GM23338 (cell line): ENCODE measurements around the gene CYSTM1. TPM values are rescaled to one million over a fixed set of nuclear protein-coding genes. Genes with fewer than 3 reads are reported as not detected.

Source experiments
- ATAC-seq: fragments of 200-7000 bp; cut with Tn5 transposase; 3 replicates; pipeline ENCODE4 v1.9.1; 2020
- DNase-seq: peaks from one replicate; pipeline ENCODE4 v3.0.0-alpha.2; 2015; ENCODE audit warnings: low spot score
- H2AFZ ChIP-seq: fragments of 200-600 bp; sonication (generic); 2 replicates; pipeline ENCODE4 v1.8.0; 2016; ENCODE audit warnings: antibody characterized with exemption, mild to moderate bottlenecking, moderate library complexity
- H3F3A ChIP-seq: fragments of 200-600 bp; sonication (generic); replicated peaks from 2 replicates; pipeline ENCODE4 v1.8.0; 2017; ENCODE audit warnings: antibody characterized with exemption, mixed run types, low read depth
- H3K27ac ChIP-seq: fragments of 200-600 bp; sonication (generic); 2 replicates; pipeline ENCODE4 v1.6.1; 2016; ENCODE audit warnings: low read depth
- H3K27me3 ChIP-seq: fragments of 200-600 bp; sonication (generic); 2 replicates; pipeline ENCODE4 v1.8.0; 2016; ENCODE audit warnings: mild to moderate bottlenecking, mixed run types, moderate library complexity; ENCODE audit not compliant: insufficient read depth
- H3K36me3 ChIP-seq: fragments of 200-600 bp; sonication (generic); 2 replicates; pipeline ENCODE4 v1.8.0; 2016; ENCODE audit warnings: mild to moderate bottlenecking; ENCODE audit not compliant: insufficient read depth
- H3K4me1 ChIP-seq: fragments of 200-600 bp; sonication (generic); 2 replicates; pipeline ENCODE4 v1.8.0; 2016; ENCODE audit warnings: mild to moderate bottlenecking, moderate library complexity; ENCODE audit not compliant: insufficient read depth
- H3K4me2 ChIP-seq: fragments of 200-600 bp; sonication (generic); 2 replicates; pipeline ENCODE4 v1.7.1; 2017; ENCODE audit warnings: mixed run types
- H3K4me3 ChIP-seq: fragments of 200-600 bp; sonication (generic); 2 replicates; pipeline ENCODE4 v1.6.1; 2016; ENCODE audit warnings: mixed run types
- H3K79me2 ChIP-seq: fragments of 200-600 bp; sonication (generic); replicated peaks from 2 replicates; pipeline ENCODE4 v1.8.0; 2017; ENCODE audit warnings: mild to moderate bottlenecking; ENCODE audit not compliant: insufficient read depth
- H3K9me2 ChIP-seq: fragments of 200-600 bp; sonication (generic); 2 replicates; pipeline ENCODE4 v1.8.0; 2017; ENCODE audit not compliant: insufficient read depth
- H4K20me1 ChIP-seq: fragments of 200-600 bp; sonication (generic); replicated peaks from 2 replicates; pipeline ENCODE4 v1.8.0; 2017; ENCODE audit warnings: mild to moderate bottlenecking; ENCODE audit not compliant: insufficient read depth
- H3K27ac Mint-ChIP-seq: 2 replicates; pipeline ENCODE4 v1.8.0; 2020; ENCODE audit warnings: inconsistent platforms, mild to moderate bottlenecking, moderate library complexity, mixed read lengths
- H3K27me3 Mint-ChIP-seq: 3 replicates; pipeline ENCODE4 v1.8.0; 2022; ENCODE audit warnings: low read depth, mild to moderate bottlenecking, moderate library complexity, mixed read lengths, inconsistent platforms; ENCODE audit not compliant: insufficient read depth, poor library complexity
- H3K36me3 Mint-ChIP-seq: 3 replicates; pipeline ENCODE4 v1.8.0; 2021; ENCODE audit warnings: low read depth, mild to moderate bottlenecking, inconsistent platforms, moderate library complexity, mixed read lengths
- H3K4me1 Mint-ChIP-seq: 3 replicates; pipeline ENCODE4 v1.8.0; 2020; ENCODE audit warnings: mild to moderate bottlenecking, inconsistent platforms, mixed read lengths
- H3K4me3 Mint-ChIP-seq: 3 replicates; pipeline ENCODE4 v1.8.0; 2021; ENCODE audit warnings: moderate library complexity, mild to moderate bottlenecking, inconsistent platforms, mixed read lengths
- H3K9me3 Mint-ChIP-seq: 3 replicates; pipeline ENCODE4 v1.8.0; 2020; ENCODE audit warnings: moderate library complexity, mild to moderate bottlenecking, inconsistent platforms, mixed read lengths
- CTCF ChIP-seq, 2 experiments: fragments of 200-600 bp in 1 of 2; sonication (generic) in 1 of 2; conservative IDR thresholded peaks; 2 replicates each; pipeline versions ENCODE4 v1.5.1 to v1.6.1; 2016 to 2017; ENCODE audit warnings: antibody characterized with exemption in 2 of 2, low read depth in 2 of 2, mild to moderate bottlenecking in 2 of 2, moderate library complexity in 1 of 2
- EZH2 ChIP-seq: fragments of 200-600 bp; sonication (generic); IDR thresholded peaks from one replicate; pipeline ENCODE4 v1.8.0; 2017; ENCODE audit warnings: antibody characterized with exemption, mild to moderate bottlenecking, low read depth; ENCODE audit not compliant: unreplicated experiment
- EZH2phosphoT487 ChIP-seq: fragments of 200-600 bp; sonication (generic); IDR thresholded peaks from one replicate; pipeline ENCODE4 v1.8.1; 2018; ENCODE audit warnings: antibody characterized with exemption; ENCODE audit not compliant: unreplicated experiment
- JUNB ChIP-seq: IDR thresholded peaks from one replicate; pipeline ENCODE4 v1.6.1; 2016; ENCODE audit warnings: antibody characterized with exemption; ENCODE audit not compliant: unreplicated experiment
- NANOG ChIP-seq: IDR thresholded peaks from 2 replicates; pipeline ENCODE4 v1.6.1; 2016; ENCODE audit warnings: antibody characterized with exemption, borderline replicate concordance
- POLR2AphosphoS5 ChIP-seq: IDR thresholded peaks from 2 replicates; pipeline ENCODE4 v1.6.1; 2016; ENCODE audit warnings: antibody characterized with exemption, low read depth
- REST ChIP-seq: IDR thresholded peaks from one replicate; pipeline ENCODE4 v1.6.1; 2018; ENCODE audit warnings: antibody characterized with exemption; ENCODE audit not compliant: unreplicated experiment
- STAT1 ChIP-seq: IDR thresholded peaks from one replicate; pipeline ENCODE4 v1.6.1; 2016; ENCODE audit warnings: antibody characterized with exemption; ENCODE audit not compliant: unreplicated experiment
- ZNF114 ChIP-seq: fragments of 250-450 bp; sonication (Bioruptor Pico); IDR thresholded peaks from 2 replicates; pipeline ENCODE4 v1.5.0; 2020; ENCODE audit warnings: mild to moderate bottlenecking, moderate library complexity
- polyA plus RNA-seq: library from polyadenylated mRNA; unstranded; fragments of >200 nt; fragmentation: Nextera tagmentation; extraction: Ambion mirVana; gene quantifications from 2 replicates; pipeline ENCODE4 v1.2.1, GENCODE V29; 2016
- total RNA-seq: library from RNA; depleted of rRNA; stranded (reverse); fragments of >200 nt; shearing (Covaris generic); gene quantifications from 2 replicates; pipeline ENCODE4 v1.2.3, GENCODE V29; 2014
- TF ChIP-seq, protein P1 (sequence below): fragments of 250-450 bp; sonication (Bioruptor Pico); IDR thresholded peaks from 2 replicates; pipeline ENCODE4 v1.5.0; 2020; ENCODE audit warnings: mild to moderate bottlenecking, moderate library complexity

The CYSTM1 gene
- total and polyA plus RNA-seq, 2 experiments from 2014 or later, result 14.4 to 46.0 TPM

GRCh38 chr5:140249536-140249935 lies 74.5 kb downstream of the CYSTM1 start (continued):
- TF ChIP-seq, protein P1, sequence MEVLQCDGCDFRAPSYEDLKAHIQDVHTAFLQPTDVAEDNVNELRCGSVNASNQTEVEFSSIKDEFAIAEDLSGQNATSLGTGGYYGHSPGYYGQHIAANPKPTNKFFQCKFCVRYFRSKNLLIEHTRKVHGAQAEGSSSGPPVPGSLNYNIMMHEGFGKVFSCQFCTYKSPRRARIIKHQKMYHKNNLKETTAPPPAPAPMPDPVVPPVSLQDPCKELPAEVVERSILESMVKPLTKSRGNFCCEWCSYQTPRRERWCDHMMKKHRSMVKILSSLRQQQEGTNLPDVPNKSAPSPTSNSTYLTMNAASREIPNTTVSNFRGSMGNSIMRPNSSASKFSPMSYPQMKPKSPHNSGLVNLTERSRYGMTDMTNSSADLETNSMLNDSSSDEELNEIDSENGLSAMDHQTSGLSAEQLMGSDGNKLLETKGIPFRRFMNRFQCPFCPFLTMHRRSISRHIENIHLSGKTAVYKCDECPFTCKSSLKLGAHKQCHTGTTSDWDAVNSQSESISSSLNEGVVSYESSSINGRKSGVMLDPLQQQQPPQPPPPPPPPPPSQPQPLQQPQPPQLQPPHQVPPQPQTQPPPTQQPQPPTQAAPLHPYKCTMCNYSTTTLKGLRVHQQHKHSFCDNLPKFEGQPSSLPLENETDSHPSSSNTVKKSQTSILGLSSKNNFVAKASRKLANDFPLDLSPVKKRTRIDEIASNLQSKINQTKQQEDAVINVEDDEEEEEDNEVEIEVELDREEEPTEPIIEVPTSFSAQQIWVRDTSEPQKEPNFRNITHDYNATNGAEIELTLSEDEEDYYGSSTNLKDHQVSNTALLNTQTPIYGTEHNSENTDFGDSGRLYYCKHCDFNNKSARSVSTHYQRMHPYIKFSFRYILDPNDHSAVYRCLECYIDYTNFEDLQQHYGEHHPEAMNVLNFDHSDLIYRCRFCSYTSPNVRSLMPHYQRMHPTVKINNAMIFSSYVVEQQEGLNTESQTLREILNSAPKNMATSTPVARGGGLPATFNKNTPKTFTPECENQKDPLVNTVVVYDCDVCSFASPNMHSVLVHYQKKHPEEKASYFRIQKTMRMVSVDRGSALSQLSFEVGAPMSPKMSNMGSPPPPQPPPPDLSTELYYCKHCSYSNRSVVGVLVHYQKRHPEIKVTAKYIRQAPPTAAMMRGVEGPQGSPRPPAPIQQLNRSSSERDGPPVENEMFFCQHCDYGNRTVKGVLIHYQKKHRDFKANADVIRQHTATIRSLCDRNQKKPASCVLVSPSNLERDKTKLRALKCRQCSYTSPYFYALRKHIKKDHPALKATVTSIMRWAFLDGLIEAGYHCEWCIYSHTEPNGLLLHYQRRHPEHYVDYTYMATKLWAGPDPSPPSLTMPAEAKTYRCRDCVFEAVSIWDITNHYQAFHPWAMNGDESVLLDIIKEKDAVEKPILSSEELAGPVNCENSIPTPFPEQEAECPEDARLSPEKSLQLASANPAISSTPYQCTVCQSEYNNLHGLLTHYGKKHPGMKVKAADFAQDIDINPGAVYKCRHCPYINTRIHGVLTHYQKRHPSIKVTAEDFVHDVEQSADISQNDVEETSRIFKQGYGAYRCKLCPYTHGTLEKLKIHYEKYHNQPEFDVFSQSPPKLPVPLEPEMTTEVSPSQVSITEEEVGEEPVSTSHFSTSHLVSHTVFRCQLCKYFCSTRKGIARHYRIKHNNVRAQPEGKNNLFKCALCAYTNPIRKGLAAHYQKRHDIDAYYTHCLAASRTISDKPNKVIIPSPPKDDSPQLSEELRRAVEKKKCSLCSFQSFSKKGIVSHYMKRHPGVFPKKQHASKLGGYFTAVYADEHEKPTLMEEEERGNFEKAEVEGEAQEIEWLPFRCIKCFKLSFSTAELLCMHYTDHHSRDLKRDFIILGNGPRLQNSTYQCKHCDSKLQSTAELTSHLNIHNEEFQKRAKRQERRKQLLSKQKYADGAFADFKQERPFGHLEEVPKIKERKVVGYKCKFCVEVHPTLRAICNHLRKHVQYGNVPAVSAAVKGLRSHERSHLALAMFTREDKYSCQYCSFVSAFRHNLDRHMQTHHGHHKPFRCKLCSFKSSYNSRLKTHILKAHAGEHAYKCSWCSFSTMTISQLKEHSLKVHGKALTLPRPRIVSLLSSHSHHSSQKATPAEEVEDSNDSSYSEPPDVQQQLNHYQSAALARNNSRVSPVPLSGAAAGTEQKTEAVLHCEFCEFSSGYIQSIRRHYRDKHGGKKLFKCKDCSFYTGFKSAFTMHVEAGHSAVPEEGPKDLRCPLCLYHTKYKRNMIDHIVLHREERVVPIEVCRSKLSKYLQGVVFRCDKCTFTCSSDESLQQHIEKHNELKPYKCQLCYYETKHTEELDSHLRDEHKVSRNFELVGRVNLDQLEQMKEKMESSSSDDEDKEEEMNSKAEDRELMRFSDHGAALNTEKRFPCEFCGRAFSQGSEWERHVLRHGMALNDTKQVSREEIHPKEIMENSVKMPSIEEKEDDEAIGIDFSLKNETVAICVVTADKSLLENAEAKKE (CRISPR knock-in tag), result no peak

- Histone ChIP-seq H3K79me2 (peaks cover 46% of the 10 kb centered on the region), H3F3A (peaks cover 3% of the 10 kb centered on the region; the same call in 1 of the 2 replicates), H3K4me1 (peaks cover 19% of the 10 kb centered on the region)
Observed at GRCh38 chr5:140250386-140250785, 75.4 kb downstream of the CYSTM1 start.

More at GRCh38 chr5:140250386-140250785, 75.4 kb downstream of the CYSTM1 start:
- Histone ChIP-seq H3K27ac (no peak overlapping the region), H3K4me3 (no peak overlapping the region), H3K36me3 (no peaks in the 10 kb centered on the region), H3K4me2 (no peak overlapping the region), H3K9me2 (no peaks in the 10 kb centered on the region), H3K27me3 (no peaks in the 10 kb centered on the region), H2AFZ (no peak overlapping the region), H4K20me1 (peaks cover 16% of the 10 kb centered on the region)
- no peak for DNase-seq
- peaks cover 7% of the 10 kb centered on the region; the same call in 2 of the 3 replicates for H3K36me3 Mint-ChIP-seq
- H3K9me3 Mint-ChIP-seq, result no peaks in the 10 kb centered on the region
- H3K4me1 Mint-ChIP-seq, result peaks cover 27% of the 10 kb centered on the region
- TF ChIP-seq CTCF (conservative IDR thresholded peaks at IDR 0.05; ENCODE audit: low read depth in 2 of 2) (no peak), JUNB (no peak), EZH2phosphoT487 (no peak), ZNF114 (CRISPR knock-in tag) (no peak), STAT1 (no peak), EZH2 (no peak), NANOG (no peak), POLR2AphosphoS5 (no peak), REST (no peak)
- peaks cover 4% of the 10 kb centered on the region for H3K27me3 Mint-ChIP-seq
- ATAC-seq, result no peak
- H3K4me3 Mint-ChIP-seq, result no peak overlapping the region
- no peak overlapping the region; the same call in 1 of the 2 replicates for H3K27ac Mint-ChIP-seq
